K562 treated with DMSO at 1 percent for 24 hours (cell line): Measurements from ENCODE around the gene STOML3. TPM values are rescaled to one million over a fixed set of nuclear protein-coding genes. Genes with fewer than 3 reads are reported as not detected.

ENCODE experiments used
- total RNA-seq: library from RNA; unstranded; fragments of 300-600 nt; gene quantifications from 2 replicates; pipeline ENCODE4 v1.2.3, GENCODE V29; 2022; ENCODE audit warnings: low read depth; ENCODE audit not compliant: insufficient read depth

STOML3 gene, protein sequence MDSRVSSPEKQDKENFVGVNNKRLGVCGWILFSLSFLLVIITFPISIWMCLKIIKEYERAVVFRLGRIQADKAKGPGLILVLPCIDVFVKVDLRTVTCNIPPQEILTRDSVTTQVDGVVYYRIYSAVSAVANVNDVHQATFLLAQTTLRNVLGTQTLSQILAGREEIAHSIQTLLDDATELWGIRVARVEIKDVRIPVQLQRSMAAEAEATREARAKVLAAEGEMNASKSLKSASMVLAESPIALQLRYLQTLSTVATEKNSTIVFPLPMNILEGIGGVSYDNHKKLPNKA
- not detected in 2 replicates for total RNA-seq

GRCh38 chr13:38990693-38991092 is at the start of gene STOML3:
STOML3 (minus strand) TSS chr13:38990831; CDS start chr13:38990721, 110 bp downstream.

GRCh38 chr13:39037880-39038568 is 47.4 kb upstream of the STOML3 start, which contains the start of the genes NHLRC3 and PROSER1:
NHLRC3 (plus strand) TSS chr13:39038456; CDS start chr13:39038640, 184 bp downstream.
PROSER1 (minus strand) TSS chr13:39038089; CDS start chr13:39037242, 847 bp downstream.

Other genes starting within 250 kb of the STOML3 start
- 11.5 and 16.3 TPM in 2 replicates for gene PROSER1, start 47.3 kb upstream of the STOML3 start, total RNA-seq
- 4.9 and 6.1 TPM in 2 replicates for gene NHLRC3, start 47.6 kb upstream of the STOML3 start, total RNA-seq